Mesodermal cell (in vitro differentiated cells): Measurements from ENCODE around the gene DTD1.

Experiments
- H3K27ac ChIP-seq: 2 replicates; pipeline ENCODE4 v1.7.0; 2013; ENCODE audit warnings: mild to moderate bottlenecking, low read depth, low read length, moderate library complexity; ENCODE audit not compliant: severe bottlenecking
- H3K36me3 ChIP-seq: 2 replicates; pipeline ENCODE4 v1.7.1; 2013; ENCODE audit warnings: mild to moderate bottlenecking, low read length, moderate library complexity; ENCODE audit not compliant: control insufficient read depth, insufficient read depth
- H3K4me1 ChIP-seq: one replicate; pipeline ENCODE4 v1.7.1; 2013; ENCODE audit warnings: mild to moderate bottlenecking, low read length; ENCODE audit not compliant: insufficient read depth, control insufficient read depth, poor library complexity, severe bottlenecking
- H3K4me3 ChIP-seq: 2 replicates; pipeline ENCODE4 v1.7.0; 2013; ENCODE audit warnings: low read length, control low read depth, mild to moderate bottlenecking; ENCODE audit not compliant: insufficient read depth, poor library complexity, severe bottlenecking; ENCODE audit errors: extremely low read depth
- H3K9me3 ChIP-seq: 2 replicates; pipeline ENCODE4 v1.7.1; 2013; ENCODE audit warnings: mild to moderate bottlenecking, low read length, moderate library complexity; ENCODE audit not compliant: control insufficient read depth
- WGBS, 2 experiments: methylation state at CpG; one replicate each; pipeline ENCODE4 v1.1.5; 2013; ENCODE audit warnings: missing lambda C conversion rate in 2 of 2; ENCODE audit not compliant: insufficient coverage in 2 of 2; 5-methylcytosine and 5-hydroxymethylcytosine counted together

The DTD1 gene

DNA sequence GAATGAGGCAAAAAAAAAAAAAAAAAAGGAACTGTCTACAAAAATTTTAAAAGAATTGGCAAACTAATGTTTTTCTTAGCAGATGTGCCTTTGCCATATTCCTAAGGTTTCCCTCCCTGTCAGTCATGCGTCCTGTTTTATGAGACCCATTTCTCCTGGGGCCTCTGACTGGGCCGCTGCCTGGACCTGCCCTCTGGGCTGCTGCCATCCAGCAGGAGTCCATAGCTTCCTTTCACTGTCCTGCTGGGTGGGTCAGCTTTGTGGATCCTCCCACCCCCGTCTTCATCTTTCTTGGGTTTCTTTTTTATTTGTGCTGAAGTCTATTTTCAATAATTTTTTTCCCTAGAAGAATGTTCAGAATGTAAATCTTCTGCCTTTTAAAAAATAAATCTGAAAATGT lies 114.9 kb downstream of the DTD1 start:
- Histone ChIP-seq H3K4me1 (peaks cover 12% of the 10 kb centered on the region), H3K9me3 (no peaks in the 10 kb centered on the region), H3K36me3 (no peaks in the 10 kb centered on the region), H3K4me3 (no peak overlapping the region), H3K27ac (no peak overlapping the region)
- whole genome bisulfite sequencing, 2 experiments, result 70 to 80% methylated on average over 2 of the region's 3 CpGs

DNA sequence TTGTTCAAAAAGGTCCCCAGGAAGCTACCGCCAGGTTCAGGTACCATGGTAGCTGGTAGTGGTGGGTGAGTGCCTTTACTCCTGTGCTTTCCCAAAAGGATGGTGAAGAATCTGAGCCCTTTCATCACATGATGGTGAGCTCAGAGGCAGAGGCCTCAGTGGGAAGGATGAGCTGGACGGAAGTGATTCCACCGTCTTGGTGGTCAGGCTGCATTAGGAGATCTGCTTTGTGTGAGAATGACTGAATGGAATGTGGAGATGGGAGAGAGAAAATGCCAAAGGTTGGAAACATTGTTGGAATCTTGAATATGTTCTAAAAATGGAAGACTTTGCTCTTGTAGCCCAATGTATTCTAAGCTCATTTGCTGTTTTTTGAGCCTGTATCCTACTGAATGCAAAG lies 117.6 kb downstream of the DTD1 start:
- Histone ChIP-seq H3K27ac (peak overlapping the region; percentile 46), H3K4me1 (peaks cover 12% of the 10 kb centered on the region), H3K4me3 (no peak overlapping the region), H3K9me3 (no peaks in the 10 kb centered on the region), H3K36me3 (no peaks in the 10 kb centered on the region)
- 83 to 91% methylated on average over 3 of the region's 3 CpGs for WGBS, 2 experiments

DNA sequence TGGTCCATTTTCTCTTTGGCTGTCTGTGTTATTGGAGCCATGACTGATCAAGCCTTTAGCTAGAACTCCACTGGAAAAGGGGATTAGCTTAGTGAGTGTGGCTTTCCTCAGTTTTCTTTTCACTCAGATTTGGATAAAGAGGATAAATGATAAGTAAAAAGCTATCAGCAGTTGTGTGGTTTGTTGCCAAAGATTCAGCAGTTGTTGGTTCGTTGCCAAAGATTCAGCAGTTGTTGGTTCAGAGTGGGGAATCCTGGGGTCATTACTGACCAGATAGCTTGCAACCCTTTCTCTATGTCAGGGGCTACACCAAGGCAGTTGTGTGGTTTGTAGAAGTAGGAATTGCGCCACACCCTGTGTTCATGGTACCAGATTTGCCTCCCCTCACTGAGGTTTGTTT lies 118.1 kb downstream of the DTD1 start:
- no peaks in the 10 kb centered on the region for H3K36me3 ChIP-seq
- 85 to 88% methylated on average over 1 of the region's 2 CpGs for WGBS, 2 experiments
- H3K9me3 ChIP-seq, result no peaks in the 10 kb centered on the region
- H3K27ac ChIP-seq, result peak overlapping the region; percentile 46
- no peak overlapping the region for H3K4me3 ChIP-seq
- H3K4me1 ChIP-seq, result peaks cover 12% of the 10 kb centered on the region

DNA sequence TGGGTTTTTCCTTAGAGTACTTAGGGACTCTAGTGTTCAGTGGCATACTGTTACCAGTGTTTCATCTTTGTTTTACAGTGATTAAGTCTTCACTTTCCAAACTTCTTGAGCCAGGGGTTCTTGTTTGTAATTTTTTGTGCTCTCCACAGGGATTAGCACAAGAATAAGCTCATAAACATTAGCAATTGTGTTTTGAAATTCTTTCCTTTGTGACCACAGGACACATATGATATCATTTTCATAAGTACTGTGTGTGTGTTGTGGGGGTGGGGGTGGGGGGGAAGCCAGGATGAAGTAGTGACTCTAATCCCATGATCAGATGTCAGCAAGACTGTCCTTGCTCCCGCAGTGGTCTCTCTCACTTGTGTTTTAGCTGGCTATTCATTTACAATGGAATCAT lies 124.3 kb downstream of the DTD1 start:
- H3K27ac ChIP-seq, result no peak overlapping the region
- H3K9me3 ChIP-seq, result no peaks in the 10 kb centered on the region
- H3K4me1 ChIP-seq, result no peaks in the 10 kb centered on the region
- 100% methylated on average over 1 of the region's 1 CpG for WGBS, 2 experiments
- H3K4me3 ChIP-seq, result no peak overlapping the region
- H3K36me3 ChIP-seq, result no peaks in the 10 kb centered on the region

DNA sequence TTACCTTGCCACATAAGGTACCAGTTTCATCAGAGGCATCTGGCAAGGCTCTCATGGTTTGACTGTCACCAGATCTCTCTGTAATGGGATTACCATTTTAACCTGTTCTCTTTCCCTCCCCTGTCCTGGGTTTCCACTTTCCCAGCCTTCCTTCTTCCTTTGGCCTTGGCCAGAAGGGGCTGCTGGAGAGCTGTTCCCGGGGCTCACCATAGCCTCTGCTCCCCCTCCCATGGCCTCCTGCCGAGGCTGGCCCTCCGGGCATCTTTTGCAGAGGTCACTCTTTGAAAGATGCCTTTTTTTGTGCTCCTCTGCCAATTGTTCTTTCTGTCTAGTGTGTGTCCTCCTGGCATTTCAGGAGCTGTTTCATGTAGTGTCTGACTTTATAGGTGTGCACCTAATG lies 125.0 kb downstream of the DTD1 start:
- Histone ChIP-seq H3K36me3 (no peaks in the 10 kb centered on the region), H3K4me3 (no peak overlapping the region), H3K9me3 (no peaks in the 10 kb centered on the region), H3K4me1 (no peaks in the 10 kb centered on the region), H3K27ac (no peak overlapping the region)
- WGBS, 2 experiments, result 15 to 33% methylated on average over 3 of the region's 3 CpGs

DNA sequence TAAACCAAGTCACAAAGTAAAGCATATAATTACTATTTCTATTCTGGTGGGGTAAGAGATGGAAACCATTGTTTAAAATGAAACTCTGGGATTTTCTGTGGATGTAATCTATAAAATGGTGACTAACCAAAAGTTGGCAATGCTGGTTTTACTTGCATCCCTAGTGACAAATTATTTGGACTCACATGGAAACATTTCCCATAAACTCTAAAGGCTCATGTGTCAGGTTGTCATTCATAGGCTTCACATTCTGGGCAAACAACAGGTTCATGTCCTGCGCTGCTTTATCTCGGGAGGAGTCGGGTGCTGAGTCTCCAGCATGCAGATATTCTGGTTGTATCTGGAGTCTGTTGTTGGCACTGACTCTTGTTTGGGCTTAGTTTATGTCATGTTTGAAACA lies 127.7 kb downstream of the DTD1 start:
- H3K9me3 ChIP-seq, result no peaks in the 10 kb centered on the region
- H3K27ac ChIP-seq, result no peak overlapping the region
- no peak overlapping the region for H3K4me3 ChIP-seq
- no peaks in the 10 kb centered on the region for H3K36me3 ChIP-seq
- H3K4me1 ChIP-seq, result no peaks in the 10 kb centered on the region
- WGBS, 2 experiments, result 83 to 100% methylated on average over 3 of the region's 3 CpGs

DNA sequence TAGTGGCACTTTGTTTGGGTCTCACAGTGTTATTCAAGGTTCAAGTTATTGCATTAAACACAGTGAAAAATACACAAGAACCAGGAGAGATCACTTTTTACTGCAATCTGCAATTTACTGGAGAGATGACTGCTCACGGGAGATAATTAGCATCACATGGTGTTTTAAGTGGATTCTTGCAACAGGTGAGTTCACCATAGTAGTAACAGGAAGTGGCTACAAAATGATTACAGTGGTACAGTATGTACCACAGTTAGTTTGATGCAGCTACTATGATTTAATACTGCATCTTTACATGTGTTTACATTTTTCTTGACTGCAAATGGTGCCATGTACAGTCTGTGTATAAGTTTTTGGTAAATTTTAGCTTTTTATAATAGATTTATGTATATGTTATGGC lies 129.2 kb downstream of the DTD1 start:
- no peaks in the 10 kb centered on the region for H3K9me3 ChIP-seq
- WGBS, 2 experiments, result 71 to 100% methylated on average over 1 of the region's 1 CpG
- H3K4me1 ChIP-seq, result no peaks in the 10 kb centered on the region
- no peak overlapping the region for H3K4me3 ChIP-seq
- no peaks in the 10 kb centered on the region for H3K36me3 ChIP-seq
- no peak overlapping the region for H3K27ac ChIP-seq

DNA sequence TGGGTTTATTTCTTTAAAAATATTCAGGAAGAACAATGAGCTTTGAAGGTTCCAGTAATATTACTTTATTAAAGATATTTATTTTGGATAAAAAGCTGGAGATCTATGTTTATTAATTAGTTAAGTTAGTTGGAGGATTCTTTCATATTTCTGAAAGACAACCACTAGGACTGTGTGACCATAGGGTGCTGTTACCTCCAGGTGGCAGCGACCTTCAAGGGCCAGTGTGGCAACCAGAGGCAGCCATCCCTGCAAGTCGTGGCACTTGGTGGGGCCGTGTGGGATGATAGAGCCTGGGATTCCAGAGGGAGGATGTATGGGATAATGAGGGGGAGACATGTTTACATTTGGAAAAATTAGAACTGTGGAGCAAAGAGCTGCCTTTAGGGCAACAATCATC lies 130.3 kb downstream of the DTD1 start:
- WGBS, 2 experiments, result 60% methylated on average over 2 of the region's 3 CpGs; no CpG with 5 or more reads in 1 of the 2 experiments
- Histone ChIP-seq H3K27ac (no peak overlapping the region), H3K4me3 (no peak overlapping the region), H3K9me3 (no peaks in the 10 kb centered on the region), H3K36me3 (no peaks in the 10 kb centered on the region), H3K4me1 (no peaks in the 10 kb centered on the region)

DNA sequence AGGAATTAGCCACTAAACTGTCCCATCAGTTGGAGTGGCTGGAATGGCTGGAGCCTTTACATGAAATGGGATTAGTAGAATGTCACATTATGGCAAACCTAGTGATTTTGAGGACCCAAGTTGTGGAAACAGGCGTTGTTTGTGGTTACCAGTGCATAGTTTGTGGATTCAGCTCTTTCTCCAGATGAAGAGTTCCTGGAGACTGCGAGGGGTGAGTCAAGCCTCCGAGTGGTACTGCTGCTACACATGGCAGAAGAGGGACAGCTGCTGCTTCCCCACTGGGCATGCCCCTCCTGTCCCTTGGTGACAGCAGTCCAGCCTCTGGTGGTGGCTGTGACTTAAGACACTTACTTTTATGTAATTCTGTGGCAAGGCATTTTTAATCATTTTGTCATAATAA lies 131.6 kb downstream of the DTD1 start:
- H3K4me1 ChIP-seq, result no peaks in the 10 kb centered on the region
- H3K27ac ChIP-seq, result no peak overlapping the region
- H3K9me3 ChIP-seq, result no peaks in the 10 kb centered on the region
- H3K4me3 ChIP-seq, result no peak overlapping the region
- H3K36me3 ChIP-seq, result no peaks in the 10 kb centered on the region
- WGBS, 2 experiments, result 67 to 92% methylated on average over 1 to 2 of the region's 3 CpGs

DNA sequence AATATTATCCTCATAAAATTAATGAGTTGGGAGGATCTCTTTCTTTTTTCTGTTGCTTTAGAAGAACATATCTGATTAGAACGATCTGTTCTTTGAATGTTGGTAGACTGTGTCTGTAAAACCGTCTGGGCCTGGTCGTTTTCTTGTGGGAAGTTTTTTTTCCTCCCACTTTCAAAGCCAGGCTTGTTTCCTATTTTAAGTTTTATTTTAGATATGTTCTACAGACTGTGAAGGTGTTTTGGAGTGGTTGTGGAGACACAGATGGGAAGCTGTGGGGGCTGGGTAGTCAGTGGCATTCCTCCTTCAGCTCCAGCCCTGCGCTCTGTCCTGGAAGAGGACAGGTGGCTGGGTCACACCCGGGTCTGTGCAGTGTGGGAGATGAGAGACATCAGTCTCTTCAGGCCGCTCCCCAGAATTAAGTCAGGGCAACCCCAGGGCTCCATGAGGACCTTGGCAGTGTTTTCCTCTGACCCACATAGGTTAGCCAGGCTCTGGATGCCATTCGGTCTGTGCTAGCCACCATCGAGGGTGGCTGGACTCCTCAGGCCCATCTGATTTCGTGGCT lies 133.8 kb downstream of the DTD1 start:
- H3K36me3 ChIP-seq, result no peaks in the 10 kb centered on the region
- no peaks in the 10 kb centered on the region for H3K9me3 ChIP-seq
- no peak overlapping the region for H3K4me3 ChIP-seq
- WGBS, 2 experiments, result 90 to 95% methylated on average over 5 of the region's 9 CpGs
- H3K4me1 ChIP-seq, result no peaks in the 10 kb centered on the region
- no peak overlapping the region for H3K27ac ChIP-seq

DNA sequence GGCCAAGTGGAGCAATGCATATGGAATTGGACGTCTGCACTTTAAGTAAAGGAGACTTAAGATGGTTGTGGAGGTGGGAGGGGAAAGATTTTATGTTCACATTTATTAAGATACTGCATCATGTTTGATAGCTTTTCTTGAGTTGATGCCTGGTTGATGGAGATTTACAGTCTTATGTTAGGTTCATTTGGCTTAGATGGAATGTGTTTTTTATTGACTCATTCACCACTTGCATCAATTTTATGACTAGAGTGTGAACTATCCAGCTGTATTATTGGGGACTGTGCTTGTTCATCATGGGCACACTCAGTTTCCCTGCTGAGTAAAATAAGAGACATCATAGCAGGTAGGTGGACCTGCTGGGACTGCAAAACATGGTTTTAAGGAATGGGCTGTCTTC lies 134.5 kb downstream of the DTD1 start:
- no CpG with 5 or more reads among the region's 1 CpG for WGBS, 2 experiments
- H3K36me3 ChIP-seq, result no peaks in the 10 kb centered on the region
- no peaks in the 10 kb centered on the region for H3K4me1 ChIP-seq
- no peaks in the 10 kb centered on the region for H3K9me3 ChIP-seq
- H3K27ac ChIP-seq, result no peak overlapping the region
- H3K4me3 ChIP-seq, result no peak overlapping the region
